Esophagus squamous epithelium (tissue), 4 donors: Measurements from ENCODE around the gene GPR146.

Source experiments
- POLR2A ChIP-seq, 4 donors: fragments of 450-650 bp; IDR thresholded peaks; one replicate each; pipeline ENCODE4 v1.6.1; 2017; ENCODE audit warnings: antibody characterized with exemption in 4 of 4, mild to moderate bottlenecking in 4 of 4, moderate library complexity in 3 of 4
- TF ChIP-seq, protein P1 (sequence below), 6 experiments: fragments of 450-650 bp in 4 of 6; fragments of 200-600 bp in 2 of 6; sonication (generic) in 2 of 6; IDR thresholded peaks; one replicate each; pipeline ENCODE4 v1.5.1; 2016 to 2019; ENCODE audit warnings: antibody characterized with exemption in 6 of 6, mild to moderate bottlenecking in 4 of 6, moderate library complexity in 4 of 6

- TF ChIP-seq, protein P1, sequence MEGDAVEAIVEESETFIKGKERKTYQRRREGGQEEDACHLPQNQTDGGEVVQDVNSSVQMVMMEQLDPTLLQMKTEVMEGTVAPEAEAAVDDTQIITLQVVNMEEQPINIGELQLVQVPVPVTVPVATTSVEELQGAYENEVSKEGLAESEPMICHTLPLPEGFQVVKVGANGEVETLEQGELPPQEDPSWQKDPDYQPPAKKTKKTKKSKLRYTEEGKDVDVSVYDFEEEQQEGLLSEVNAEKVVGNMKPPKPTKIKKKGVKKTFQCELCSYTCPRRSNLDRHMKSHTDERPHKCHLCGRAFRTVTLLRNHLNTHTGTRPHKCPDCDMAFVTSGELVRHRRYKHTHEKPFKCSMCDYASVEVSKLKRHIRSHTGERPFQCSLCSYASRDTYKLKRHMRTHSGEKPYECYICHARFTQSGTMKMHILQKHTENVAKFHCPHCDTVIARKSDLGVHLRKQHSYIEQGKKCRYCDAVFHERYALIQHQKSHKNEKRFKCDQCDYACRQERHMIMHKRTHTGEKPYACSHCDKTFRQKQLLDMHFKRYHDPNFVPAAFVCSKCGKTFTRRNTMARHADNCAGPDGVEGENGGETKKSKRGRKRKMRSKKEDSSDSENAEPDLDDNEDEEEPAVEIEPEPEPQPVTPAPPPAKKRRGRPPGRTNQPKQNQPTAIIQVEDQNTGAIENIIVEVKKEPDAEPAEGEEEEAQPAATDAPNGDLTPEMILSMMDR (IDR thresholded peaks at IDR 0.05), result no peak
- no peak for TF ChIP-seq POLR2A (IDR thresholded peaks at IDR 0.05)
These were observed 56.7 kb downstream of the GPR146 start for GRCh38 chr7:1100834-1101562.
